Measurements from ENCODE around the gene FASTKD2.
"Not testable (repeated sequence)": the region's sequence is repeated elsewhere in the genome, so short reads cannot be mapped to it uniquely, and the experiment has no call there.

The FASTKD2 gene

DNA sequence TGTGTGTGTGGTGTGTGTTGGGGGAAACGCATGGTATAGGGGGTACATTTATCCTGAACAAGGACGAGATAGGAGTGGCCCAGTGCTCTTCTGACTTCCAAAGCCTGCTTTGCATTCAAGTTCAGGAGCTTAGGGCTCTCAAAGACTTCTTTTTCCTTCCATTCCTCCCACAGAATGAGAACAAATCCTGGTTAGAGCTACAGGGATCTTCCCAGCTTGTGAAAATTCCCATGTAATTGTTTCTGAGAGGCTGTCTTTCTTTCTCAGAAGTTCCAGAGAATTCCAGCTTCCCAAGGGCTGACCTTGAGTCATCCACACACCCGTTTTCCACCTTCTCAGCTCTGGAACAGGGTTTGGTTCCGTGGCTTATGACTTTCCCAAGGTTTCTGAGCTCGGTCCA, 38.9 kb downstream of the FASTKD2 start:
- Histone ChIP-seq H3K9me2 (ENCODE audit: low read depth, low read length) (no peaks in the 10 kb centered on the region), H3K27ac (ENCODE audit: low read depth, low read length, poor library complexity, severe bottlenecking) (no peak overlapping the region), H2AFZ (ENCODE audit: low read length) (no peak overlapping the region), H3K9me3 (ENCODE audit: low read length) (no peaks in the 10 kb centered on the region), H3F3A (ENCODE audit: insufficient read depth, low read length) (no peaks in the 10 kb centered on the region), H3K4me1 (ENCODE audit: insufficient read depth, low read length, severe bottlenecking) (no peaks in the 10 kb centered on the region), H4K20me1 (ENCODE audit: insufficient read depth, low read length) (no peaks in the 10 kb centered on the region), H3K4me2 (ENCODE audit: low read length) (no peak overlapping the region), H3K4me3 (ENCODE audit: low read depth, low read length, poor library complexity, severe bottlenecking) (no peak overlapping the region), H3K27me3 (ENCODE audit: insufficient read depth, low read length) (no peaks in the 10 kb centered on the region), H3K79me2 (ENCODE audit: insufficient read depth, low read length) (no peaks in the 10 kb centered on the region), H3K9ac (ENCODE audit: low read length) (no peak overlapping the region), H3K36me3 (ENCODE audit: insufficient read depth, low read length) (no peaks in the 10 kb centered on the region)
- TF ChIP-seq, protein P1, sequence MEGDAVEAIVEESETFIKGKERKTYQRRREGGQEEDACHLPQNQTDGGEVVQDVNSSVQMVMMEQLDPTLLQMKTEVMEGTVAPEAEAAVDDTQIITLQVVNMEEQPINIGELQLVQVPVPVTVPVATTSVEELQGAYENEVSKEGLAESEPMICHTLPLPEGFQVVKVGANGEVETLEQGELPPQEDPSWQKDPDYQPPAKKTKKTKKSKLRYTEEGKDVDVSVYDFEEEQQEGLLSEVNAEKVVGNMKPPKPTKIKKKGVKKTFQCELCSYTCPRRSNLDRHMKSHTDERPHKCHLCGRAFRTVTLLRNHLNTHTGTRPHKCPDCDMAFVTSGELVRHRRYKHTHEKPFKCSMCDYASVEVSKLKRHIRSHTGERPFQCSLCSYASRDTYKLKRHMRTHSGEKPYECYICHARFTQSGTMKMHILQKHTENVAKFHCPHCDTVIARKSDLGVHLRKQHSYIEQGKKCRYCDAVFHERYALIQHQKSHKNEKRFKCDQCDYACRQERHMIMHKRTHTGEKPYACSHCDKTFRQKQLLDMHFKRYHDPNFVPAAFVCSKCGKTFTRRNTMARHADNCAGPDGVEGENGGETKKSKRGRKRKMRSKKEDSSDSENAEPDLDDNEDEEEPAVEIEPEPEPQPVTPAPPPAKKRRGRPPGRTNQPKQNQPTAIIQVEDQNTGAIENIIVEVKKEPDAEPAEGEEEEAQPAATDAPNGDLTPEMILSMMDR (IDR thresholded peaks at IDR 0.05; ENCODE audit: low read length), result no peak
- TF ChIP-seq EZH2 (IDR thresholded peaks at IDR 0.05; ENCODE audit: borderline replicate concordance, low read length), result no peak

DNA sequence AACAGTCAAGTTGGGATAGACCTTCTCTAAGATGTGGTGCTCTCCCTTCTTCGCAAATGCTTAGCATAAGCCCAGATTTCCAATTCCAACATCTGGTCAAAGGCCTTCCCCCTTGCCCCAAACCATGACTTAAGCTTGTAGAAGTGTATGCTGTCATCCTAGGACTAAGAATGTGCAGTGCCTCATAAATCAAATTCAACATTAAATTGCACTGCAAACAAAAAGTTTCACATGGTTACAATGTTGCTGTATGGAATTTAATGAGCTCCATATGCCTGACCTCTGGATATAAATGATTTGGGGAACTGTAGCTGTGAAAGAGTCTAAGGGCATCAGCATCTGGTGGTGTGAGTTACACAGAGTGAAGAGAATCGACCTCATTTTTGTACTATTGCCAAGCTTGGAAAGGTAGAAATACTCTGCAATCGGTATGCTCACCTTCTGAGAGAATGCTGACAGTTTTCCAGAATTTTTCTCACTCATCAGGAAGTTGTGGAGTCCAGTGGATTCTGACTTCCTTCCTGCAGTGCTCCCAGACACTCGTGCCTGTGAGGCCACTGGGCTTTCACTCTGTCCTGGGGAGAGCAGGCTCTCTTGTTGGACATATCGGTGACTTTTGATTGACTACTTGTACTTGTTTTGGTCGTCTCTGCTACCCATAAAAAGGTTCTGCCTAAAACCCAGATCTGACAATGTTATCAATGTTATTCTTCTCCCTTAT, 40.6 kb downstream of the FASTKD2 start:
- no peak overlapping the region for H2AFZ ChIP-seq (ENCODE audit: low read length)
- no peaks in the 10 kb centered on the region for H3F3A ChIP-seq (ENCODE audit: insufficient read depth, low read length)
- H3K27ac ChIP-seq (ENCODE audit: low read depth, low read length, poor library complexity, severe bottlenecking), result no peak overlapping the region
- no peaks in the 10 kb centered on the region for H3K9me3 ChIP-seq (ENCODE audit: low read length)
- no peaks in the 10 kb centered on the region for H3K36me3 ChIP-seq (ENCODE audit: insufficient read depth, low read length)
- no peak overlapping the region for H3K4me2 ChIP-seq (ENCODE audit: low read length)
- no peaks in the 10 kb centered on the region for H4K20me1 ChIP-seq (ENCODE audit: insufficient read depth, low read length)
- H3K79me2 ChIP-seq (ENCODE audit: insufficient read depth, low read length), result no peaks in the 10 kb centered on the region
- H3K27me3 ChIP-seq (ENCODE audit: insufficient read depth, low read length), result no peaks in the 10 kb centered on the region
- no peak for TF ChIP-seq EZH2 (IDR thresholded peaks at IDR 0.05; ENCODE audit: borderline replicate concordance, low read length)
- TF ChIP-seq, protein P1 (IDR thresholded peaks at IDR 0.05; ENCODE audit: low read length), result no peak
- H3K9me2 ChIP-seq (ENCODE audit: low read depth, low read length), result no peaks in the 10 kb centered on the region
- no peaks in the 10 kb centered on the region for H3K4me1 ChIP-seq (ENCODE audit: insufficient read depth, low read length, severe bottlenecking)
- no peak overlapping the region for H3K9ac ChIP-seq (ENCODE audit: low read length)
- no peak overlapping the region for H3K4me3 ChIP-seq (ENCODE audit: low read depth, low read length, poor library complexity, severe bottlenecking)

DNA sequence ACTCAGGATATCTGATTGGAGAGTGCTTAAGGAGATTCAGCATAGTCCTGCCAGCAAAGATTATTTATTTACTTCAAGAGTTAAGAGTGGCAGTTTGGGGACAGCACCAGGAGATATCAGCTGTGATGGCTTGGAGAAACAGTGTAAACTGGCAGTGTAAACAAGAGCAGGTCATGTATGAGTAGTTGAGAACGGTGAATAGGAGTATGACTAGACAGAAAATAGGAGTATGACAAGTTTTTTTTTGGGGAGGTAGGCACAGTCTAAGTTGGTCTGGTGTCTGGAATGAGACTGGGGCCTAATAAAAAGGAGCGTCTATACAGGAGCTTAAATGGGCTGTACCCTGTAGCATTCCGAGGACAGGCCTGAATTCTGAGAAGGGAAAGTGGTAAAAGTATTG, 42.2 kb downstream of the FASTKD2 start:
- not testable (repeated sequence) for H3K9me2 ChIP-seq (ENCODE audit: low read depth, low read length); H3K27ac ChIP-seq (ENCODE audit: low read depth, low read length, poor library complexity, severe bottlenecking); H3K4me3 ChIP-seq (ENCODE audit: low read depth, low read length, poor library complexity, severe bottlenecking); H2AFZ ChIP-seq (ENCODE audit: low read length); H3K4me1 ChIP-seq (ENCODE audit: insufficient read depth, low read length, severe bottlenecking); H3K36me3 ChIP-seq (ENCODE audit: insufficient read depth, low read length); H4K20me1 ChIP-seq (ENCODE audit: insufficient read depth, low read length); H3K79me2 ChIP-seq (ENCODE audit: insufficient read depth, low read length); H3F3A ChIP-seq (ENCODE audit: insufficient read depth, low read length); H3K9ac ChIP-seq (ENCODE audit: low read length); H3K9me3 ChIP-seq (ENCODE audit: low read length); H3K27me3 ChIP-seq (ENCODE audit: insufficient read depth, low read length); H3K4me2 ChIP-seq (ENCODE audit: low read length)

DNA sequence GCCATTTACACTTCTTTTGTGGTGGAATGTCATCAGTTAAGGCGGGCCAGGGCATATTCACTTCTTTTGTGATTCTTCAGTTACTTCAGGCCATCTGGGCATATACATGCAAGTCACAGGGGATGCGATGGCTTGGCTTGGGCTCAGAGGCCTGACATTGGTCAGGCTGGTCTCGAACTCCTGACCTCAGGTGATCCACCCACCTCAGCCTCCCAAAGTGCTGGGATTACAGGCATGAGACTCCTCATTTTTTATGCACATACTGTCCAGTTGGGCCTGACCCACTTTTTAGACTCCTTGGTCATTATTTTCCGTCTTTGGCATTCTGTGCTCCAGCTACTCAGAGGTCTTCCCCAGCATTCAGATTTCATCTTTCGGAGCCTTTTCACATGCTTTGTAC, 47.1 kb downstream of the FASTKD2 start:
- not testable (repeated sequence) for H3K79me2 ChIP-seq (ENCODE audit: insufficient read depth, low read length); H3F3A ChIP-seq (ENCODE audit: insufficient read depth, low read length); H3K9ac ChIP-seq (ENCODE audit: low read length); H3K4me1 ChIP-seq (ENCODE audit: insufficient read depth, low read length, severe bottlenecking); H3K4me3 ChIP-seq (ENCODE audit: low read depth, low read length, poor library complexity, severe bottlenecking); H3K9me3 ChIP-seq (ENCODE audit: low read length); H4K20me1 ChIP-seq (ENCODE audit: insufficient read depth, low read length); H3K36me3 ChIP-seq (ENCODE audit: insufficient read depth, low read length); H3K27ac ChIP-seq (ENCODE audit: low read depth, low read length, poor library complexity, severe bottlenecking); H3K27me3 ChIP-seq (ENCODE audit: insufficient read depth, low read length); H3K9me2 ChIP-seq (ENCODE audit: low read depth, low read length); H3K4me2 ChIP-seq (ENCODE audit: low read length); H2AFZ ChIP-seq (ENCODE audit: low read length)

All from OCI-LY1 (cell line).